GM12864 (cell line): ENCODE data around the gene RFTN2.
"Not testable (repeated sequence)": the region's sequence is repeated elsewhere in the genome, so short reads cannot be mapped to it uniquely, and the experiment has no call there.

ENCODE experiments used
- DNase-seq: peaks from one replicate; pipeline ENCODE4 v3.0.0-alpha.2; 2011; ENCODE audit warnings: low read depth
- H3K4me3 ChIP-seq: 2 replicates; pipeline ENCODE4 v1.5.1; 2011; ENCODE audit warnings: mild to moderate bottlenecking, low read depth, low read length, control low read depth
- CTCF ChIP-seq: IDR thresholded peaks from 2 replicates; pipeline ENCODE4 v1.5.1; 2011; ENCODE audit warnings: low read depth, mild to moderate bottlenecking, moderate library complexity, low read length, control low read depth, inconsistent platforms; ENCODE audit errors: missing control alignments

The RFTN2 gene

DNA sequence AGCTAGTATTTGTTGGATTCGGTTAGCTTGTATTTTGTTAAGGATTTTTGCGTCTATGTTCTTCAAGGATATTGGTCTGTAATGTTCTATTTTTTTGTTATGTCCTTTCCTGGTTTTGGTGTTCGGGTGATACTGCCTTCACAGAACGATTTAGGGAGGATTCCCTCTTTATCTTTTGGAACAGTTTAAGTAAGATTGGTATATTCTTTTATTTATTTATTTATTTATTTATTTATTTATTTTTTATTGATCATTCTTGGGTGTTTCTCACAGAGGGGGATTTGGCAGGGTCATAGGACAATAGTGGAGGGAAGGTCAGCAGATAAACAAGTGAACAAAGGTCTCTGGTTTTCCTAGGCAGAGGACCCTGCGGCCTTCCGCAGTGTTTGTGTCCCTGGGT is 19.8 kb upstream of the RFTN2 start:
- not testable (repeated sequence) for DNase-seq, H3K4me3 ChIP-seq

DNA sequence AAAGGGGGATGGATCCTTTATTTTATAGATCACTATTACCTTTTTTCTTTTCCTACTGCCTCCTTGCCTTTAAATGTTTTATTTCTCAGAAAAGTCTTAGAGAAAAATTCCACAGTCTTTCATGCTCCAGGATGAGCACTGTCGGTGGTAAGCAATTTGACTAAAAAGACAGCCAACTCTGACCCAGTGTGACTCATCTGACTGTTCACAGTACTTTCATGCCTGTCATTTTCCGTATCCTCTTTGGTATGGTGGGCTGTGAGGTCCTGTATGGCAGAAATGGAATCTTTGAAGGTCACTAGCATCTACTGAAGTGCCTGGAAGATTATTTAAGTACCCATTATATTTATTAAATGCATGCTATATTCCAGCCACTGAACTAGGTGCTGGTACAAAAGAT is 2.1 kb upstream of the RFTN2 start:
- H3K4me3 ChIP-seq = no peak overlapping the region
- no peak for TF ChIP-seq CTCF
- no peak for DNase-seq

GRCh38 chr2:197677056-197677455 is 1.7 kb upstream of the RFTN2 start:
- TF ChIP-seq CTCF = no peak
- no peak for DNase-seq
- no peak overlapping the region for H3K4me3 ChIP-seq

- TF ChIP-seq CTCF = no peak
- DNase-seq = no peak
- H3K4me3 ChIP-seq = no peak overlapping the region
Observed at GRCh38 chr2:197675711-197676188, 363 bp upstream of the RFTN2 start.

DNA sequence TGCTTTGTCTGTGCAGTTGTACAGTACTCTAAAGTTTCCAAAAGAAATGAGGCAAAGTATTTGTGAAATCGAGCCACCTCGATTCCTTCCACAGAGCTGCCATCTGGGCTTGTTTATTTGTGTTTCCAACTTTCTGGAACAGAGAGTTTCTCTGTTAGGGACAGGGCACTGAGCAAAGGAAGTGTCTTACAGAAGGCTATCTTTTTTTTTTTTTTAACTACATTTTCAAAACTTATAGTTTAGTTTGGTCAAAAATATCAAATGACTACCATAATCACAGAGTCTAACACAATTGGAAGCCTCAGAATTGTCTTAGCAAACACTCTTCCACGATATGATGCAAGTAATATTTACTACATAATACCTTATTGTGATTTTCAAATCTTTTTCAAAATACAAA is 796 bp downstream of the RFTN2 start:
- no peak overlapping the region for H3K4me3 ChIP-seq
- DNase-seq = no peak
- no peak for TF ChIP-seq CTCF

DNA sequence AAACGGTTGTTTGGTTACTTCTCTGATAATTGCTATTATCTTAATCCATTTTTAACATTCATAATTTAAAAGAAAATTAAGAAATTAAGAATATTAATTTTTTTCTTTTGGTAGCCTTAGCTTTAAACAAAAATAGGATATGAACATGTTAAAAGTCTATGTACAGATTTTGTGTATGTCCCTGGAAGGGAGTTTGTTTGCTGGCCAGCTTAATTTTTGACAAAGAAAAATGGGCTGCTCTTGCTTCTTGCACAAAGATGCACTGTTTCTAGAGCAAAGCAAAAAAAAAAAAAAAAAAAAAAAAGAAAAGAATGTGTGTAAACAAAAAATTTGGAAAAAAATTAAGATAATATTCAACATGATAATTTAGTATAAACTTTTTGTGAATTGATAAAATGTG is 1.3 kb downstream of the RFTN2 start:
- H3K4me3 ChIP-seq = no peak overlapping the region
- DNase-seq = no peak

GRCh38 chr2:197673606-197674005 is 1.8 kb downstream of the RFTN2 start:
- DNase-seq = no peak
- no peak for TF ChIP-seq CTCF
- no peak overlapping the region for H3K4me3 ChIP-seq

More for the DNA sequence above, 1.3 kb downstream of the RFTN2 start:
- no peak for TF ChIP-seq CTCF

DNA sequence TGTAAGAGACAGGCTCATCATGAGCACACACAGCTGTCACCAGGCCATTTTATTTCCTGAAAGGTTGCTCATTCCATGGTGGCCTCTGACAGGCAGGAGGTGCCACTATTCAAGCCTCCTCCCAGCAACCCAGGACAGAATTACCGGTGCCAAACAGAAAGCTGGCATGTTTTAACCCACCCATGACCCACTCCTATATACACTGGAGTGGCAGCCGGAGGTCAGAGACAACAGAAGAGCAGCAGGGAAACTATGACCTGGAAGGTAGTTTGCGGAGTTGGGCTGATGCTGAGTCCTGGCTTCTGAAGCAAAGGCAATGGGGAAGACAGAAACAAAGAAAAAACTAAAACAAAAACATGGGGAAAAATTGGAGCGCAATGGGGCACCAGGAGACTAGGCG is 2.3 kb downstream of the RFTN2 start:
- H3K4me3 ChIP-seq = no peak overlapping the region
- TF ChIP-seq CTCF = no peak
- no peak for DNase-seq
